ENCODE measurements around the gene B3GNT7.

- TF ChIP-seq, protein P1, sequence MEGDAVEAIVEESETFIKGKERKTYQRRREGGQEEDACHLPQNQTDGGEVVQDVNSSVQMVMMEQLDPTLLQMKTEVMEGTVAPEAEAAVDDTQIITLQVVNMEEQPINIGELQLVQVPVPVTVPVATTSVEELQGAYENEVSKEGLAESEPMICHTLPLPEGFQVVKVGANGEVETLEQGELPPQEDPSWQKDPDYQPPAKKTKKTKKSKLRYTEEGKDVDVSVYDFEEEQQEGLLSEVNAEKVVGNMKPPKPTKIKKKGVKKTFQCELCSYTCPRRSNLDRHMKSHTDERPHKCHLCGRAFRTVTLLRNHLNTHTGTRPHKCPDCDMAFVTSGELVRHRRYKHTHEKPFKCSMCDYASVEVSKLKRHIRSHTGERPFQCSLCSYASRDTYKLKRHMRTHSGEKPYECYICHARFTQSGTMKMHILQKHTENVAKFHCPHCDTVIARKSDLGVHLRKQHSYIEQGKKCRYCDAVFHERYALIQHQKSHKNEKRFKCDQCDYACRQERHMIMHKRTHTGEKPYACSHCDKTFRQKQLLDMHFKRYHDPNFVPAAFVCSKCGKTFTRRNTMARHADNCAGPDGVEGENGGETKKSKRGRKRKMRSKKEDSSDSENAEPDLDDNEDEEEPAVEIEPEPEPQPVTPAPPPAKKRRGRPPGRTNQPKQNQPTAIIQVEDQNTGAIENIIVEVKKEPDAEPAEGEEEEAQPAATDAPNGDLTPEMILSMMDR (IDR thresholded peaks at IDR 0.05; ENCODE audit: poor library complexity, severe bottlenecking), result no peak
- no peak for TF ChIP-seq EP300 (conservative IDR thresholded peaks at IDR 0.05; ENCODE audit: poor library complexity, severe bottlenecking)
Measured at GRCh38 chr2:231425811-231426703, 30.5 kb downstream of the B3GNT7 start.
